HCT116 (cell line): Measurements from ENCODE around the gene HOXD13. TPM values are rescaled to one million over a fixed set of nuclear protein-coding genes. Genes with fewer than 3 reads are reported as not detected.

Experiments
- ATAC-seq: fragments of 200-7000 bp; cut with Tn5 transposase; 2 replicates; pipeline ENCODE4 v1.9.1; 2020; ENCODE audit warnings: mild to moderate bottlenecking, moderate library complexity
- BruUV-seq: library from RNA; stranded (reverse); fragments of 400-500 nt; replicated peaks from 2 replicates; lab custom pipeline; 2021; lab: Mats Ljungman, UMichigan
- CTCF ChIA-PET: fragments of 300-600 bp; sonication (Branson Sonifier 250); formaldehyde crosslinking; loops from one replicate; lab custom pipeline; 2021; ENCODE audit warnings: antibody characterized with exemption; lab: Charles Lee
- POLR2A ChIA-PET: fragments of 300-600, 350-600 bp; sonication (Branson Sonifier 250); formaldehyde crosslinking; loops from one replicate; lab custom pipeline; 2021; ENCODE audit warnings: antibody characterized with exemption; lab: Charles Lee
- RAD21 ChIA-PET, 2 experiments: fragments of 300-600 bp; sonication (Branson Sonifier 250); formaldehyde crosslinking; loops; one replicate each; lab custom pipeline; 2023; ENCODE audit warnings: low total read pairs in 2 of 2; ENCODE audit not compliant: uncharacterized antibody in 2 of 2, unreplicated experiment in 2 of 2, low non-redundant PET in 1 of 2; lab: Charles Lee
- DNase-seq: peaks from one replicate; pipeline ENCODE4 v3.0.0-alpha.2; 2010; ENCODE audit warnings: low read depth, low spot score
- H2AFZ ChIP-seq: fragments of 200-600 bp; shearing (Covaris generic), sonication (generic); 2 replicates; pipeline ENCODE4 v1.6.1; 2017; ENCODE audit warnings: low read depth, mixed run types, mixed read lengths, antibody characterized with exemption, low read length; ENCODE audit not compliant: poor library complexity, severe bottlenecking
- H3K27ac ChIP-seq: 2 replicates; pipeline ENCODE4 v1.5.1; 2012; ENCODE audit warnings: low read depth, low read length
- H3K27me3 ChIP-seq: fragments of 200-600 bp; sonication (generic); 2 replicates; pipeline ENCODE4 v1.6.1; 2016; ENCODE audit warnings: mixed run types, low read length, mixed read lengths; ENCODE audit not compliant: insufficient read depth
- H3K36me3 ChIP-seq, 2 experiments: fragments of 200-500 bp in 1 of 2; fragments of 200-600 bp in 1 of 2; sonication (Bioruptor generic) in 1 of 2; sonication (generic) in 1 of 2; 2 replicates each; pipeline versions ENCODE4 v1.5.1 to v1.6.1; 2014 to 2016; ENCODE audit warnings: low read length in 2 of 2, inconsistent platforms in 1 of 2, mixed read lengths in 1 of 2, mixed run types in 1 of 2; ENCODE audit not compliant: insufficient read depth in 2 of 2, control insufficient read depth in 1 of 2
- H3K4me1 ChIP-seq, 2 experiments: fragments of 200-600 bp in 1 of 2; sonication (generic) in 1 of 2; 2 replicates each; pipeline versions ENCODE4 v1.5.1 to v1.6.1; 2012 to 2017; ENCODE audit warnings: low read length in 2 of 2, inconsistent platforms in 1 of 2, mild to moderate bottlenecking in 1 of 2, mixed read lengths in 1 of 2, mixed run types in 1 of 2, moderate library complexity in 1 of 2; ENCODE audit not compliant: insufficient read depth in 2 of 2, control insufficient read depth in 1 of 2
- H3K4me2 ChIP-seq: fragments of 200-600 bp; sonication (generic); 2 replicates; pipeline ENCODE4 v1.6.1; 2017; ENCODE audit warnings: mixed run types, low read length, mixed read lengths
- H3K4me3 ChIP-seq, 2 experiments: fragments of 200-600 bp in 1 of 2; sonication (generic) in 1 of 2; replicated peaks in 1 of 2; 2 replicates each; pipeline ENCODE4 v1.5.1; 2011 to 2016; ENCODE audit warnings: low read length in 2 of 2, control low read depth in 1 of 2, low read depth in 1 of 2, mild to moderate bottlenecking in 1 of 2, mixed read lengths in 1 of 2, mixed run types in 1 of 2
- H3K79me2 ChIP-seq: fragments of 200-600 bp; sonication (generic); 2 replicates; pipeline ENCODE4 v1.6.1; 2017; ENCODE audit warnings: mild to moderate bottlenecking, mixed run types, low read length, moderate library complexity, mixed read lengths; ENCODE audit not compliant: insufficient read depth
- H3K9ac ChIP-seq: fragments of 200-600 bp; sonication (generic); 2 replicates; pipeline ENCODE4 v1.6.1; 2016; ENCODE audit warnings: low read length, mixed read lengths
- H3K9me2 ChIP-seq: fragments of 200-600 bp; sonication (generic), shearing (Covaris generic); 2 replicates; pipeline ENCODE4 v1.6.1; 2017; ENCODE audit warnings: mixed run types, mild to moderate bottlenecking, moderate library complexity; ENCODE audit not compliant: insufficient read depth
- H3K9me3 ChIP-seq, 2 experiments: fragments of 200-500 bp in 1 of 2; fragments of 200-600 bp in 1 of 2; sonication (Bioruptor generic) in 1 of 2; sonication (generic) in 1 of 2; 2 replicates each; pipeline ENCODE4 v1.6.1; 2014 to 2017; ENCODE audit warnings: low read length in 2 of 2, mixed read lengths in 2 of 2, inconsistent platforms in 1 of 2, low read depth in 1 of 2, mild to moderate bottlenecking in 1 of 2, mixed run types in 1 of 2, moderate library complexity in 1 of 2; ENCODE audit not compliant: control insufficient read depth in 1 of 2, insufficient read depth in 1 of 2
- H4K20me1 ChIP-seq: fragments of 200-600 bp; sonication (generic), shearing (Covaris generic); 2 replicates; pipeline ENCODE4 v1.6.1; 2017; ENCODE audit warnings: mixed run types, mild to moderate bottlenecking, moderate library complexity; ENCODE audit not compliant: insufficient read depth
- ATF3 ChIP-seq: IDR thresholded peaks from 2 replicates; pipeline ENCODE4 v1.6.1; 2012
- CBX3 ChIP-seq: IDR thresholded peaks from 2 replicates; pipeline ENCODE4 v1.6.1; 2012; ENCODE audit warnings: low read depth
- CTCF ChIP-seq, 3 experiments: fragments of 200-600 bp in 1 of 3; sonication (generic) in 1 of 3; IDR thresholded peaks in 2 of 3; conservative IDR thresholded peaks in 1 of 3; 2 replicates each; pipeline ENCODE4 v1.5.1; 2012 to 2017; ENCODE audit warnings: low read depth in 2 of 3, low read length in 2 of 3, antibody characterized with exemption in 1 of 3, borderline replicate concordance in 1 of 3, control low read depth in 1 of 3, mild to moderate bottlenecking in 1 of 3, mixed read lengths in 1 of 3, mixed run types in 1 of 3, moderate library complexity in 1 of 3; ENCODE audit not compliant: insufficient read depth in 1 of 3
- ELF1 ChIP-seq: IDR thresholded peaks from 2 replicates; pipeline ENCODE4 v1.6.1; 2012; ENCODE audit warnings: low read depth, borderline replicate concordance
- EZH2 ChIP-seq: fragments of 200-600 bp; sonication (generic); IDR thresholded peaks from 2 replicates; pipeline ENCODE4 v1.6.1; 2017; ENCODE audit warnings: antibody characterized with exemption, mixed run types
- EZH2phosphoT487 ChIP-seq: fragments of 200-600 bp; IDR thresholded peaks from 2 replicates; pipeline ENCODE4 v1.6.1; 2018; ENCODE audit warnings: antibody characterized with exemption, borderline replicate concordance
- FOSL1 ChIP-seq: IDR thresholded peaks from 2 replicates; pipeline ENCODE4 v1.6.1; 2012; ENCODE audit warnings: low read depth
- JUND ChIP-seq: IDR thresholded peaks from 2 replicates; pipeline ENCODE4 v1.6.1; 2012
- MAX ChIP-seq: IDR thresholded peaks from 2 replicates; pipeline ENCODE4 v1.6.1; 2012
- POLR2AphosphoS5 ChIP-seq: IDR thresholded peaks from 2 replicates; pipeline ENCODE4 v1.6.1; 2011; ENCODE audit warnings: mild to moderate bottlenecking, low read depth, low read length, moderate library complexity
- RAD21 ChIP-seq: IDR thresholded peaks from 2 replicates; pipeline ENCODE4 v1.6.1; 2012; ENCODE audit warnings: low read depth, mild to moderate bottlenecking
- SIN3A ChIP-seq: IDR thresholded peaks from 2 replicates; pipeline ENCODE4 v1.6.1; 2012; ENCODE audit warnings: low read depth
- SP1 ChIP-seq: IDR thresholded peaks from 2 replicates; pipeline ENCODE4 v1.6.1; 2012; ENCODE audit warnings: low read depth
- TCF7L2 ChIP-seq: IDR thresholded peaks from 2 replicates; pipeline ENCODE4 v1.7.0; 2011; ENCODE audit warnings: borderline replicate concordance, inconsistent platforms; ENCODE audit not compliant: insufficient read depth, insufficient read length; ENCODE audit errors: extremely low read depth
- ZFX ChIP-seq: fragments of 450-650 bp; IDR thresholded peaks from 2 replicates; pipeline ENCODE4 v1.6.1; 2017
- intact Hi-C: fragments of 100-400 bp; cut with micrococcal nuclease; formaldehyde crosslinking; loops from 2 replicates; pipeline ENCODE4 v1.10.0; 2022
- total RNA-seq: library from RNA; stranded (reverse); gene quantifications from one replicate; pipeline ENCODE4 v1.2.1, GENCODE V29; 2021; ENCODE audit not compliant: unreplicated experiment

HOXD13 gene
- total RNA-seq, 1 experiment from 2014 or later, result not detected

- H2AFZ ChIP-seq, result no peak overlapping the region
- ATAC-seq (no peak), DNase-seq (no peak)
- no peaks in the 10 kb centered on the region for H4K20me1 ChIP-seq
- no peaks in the 10 kb centered on the region for H3K9me3 ChIP-seq
- H3K9me2 ChIP-seq, result no peaks in the 10 kb centered on the region
- no peaks in the 10 kb centered on the region for H3K4me1 ChIP-seq
- H3K9ac ChIP-seq, result no peak overlapping the region
- H3K27ac ChIP-seq, result no peak overlapping the region
- H3K79me2 ChIP-seq, result no peaks in the 10 kb centered on the region
- H3K27me3 ChIP-seq, result no peaks in the 10 kb centered on the region
- POLR2A ChIA-PET, result no interaction called here
- no peak overlapping the region for H3K4me3 ChIP-seq
- RAD21 ChIA-PET, result no interaction called here
- TF ChIP-seq SIN3A, result no peak
- TF ChIP-seq CTCF (IDR thresholded peaks at IDR 0.05 in 2 of 3, conservative IDR thresholded peaks at IDR 0.05 in 1 of 3; ENCODE audit: borderline replicate concordance in 1 of 3, insufficient read depth in 1 of 3, low read depth in 2 of 3, low read length in 2 of 3), result no peak
- no peak for TF ChIP-seq SP1
- no peak for TF ChIP-seq ATF3
- TF ChIP-seq FOSL1, result no peak
- TF ChIP-seq RAD21, result no peak
- no peak for TF ChIP-seq MAX
- no peak for TF ChIP-seq CBX3
- no peaks in the 10 kb centered on the region for H3K36me3 ChIP-seq
- H3K4me2 ChIP-seq, result no peak overlapping the region
- CTCF ChIA-PET, result no interaction called here
- BruUV-seq, result no TSS peak
- intact Hi-C loops, result no loop called here
Observed at GRCh38 chr2:176056406-176056805, 36.1 kb upstream of the HOXD13 start.

- intact Hi-C loops, result no loop called here
- ATAC-seq (no peak), DNase-seq (no peak)
- no peak overlapping the region for H3K27ac ChIP-seq
- H3K79me2 ChIP-seq, result no peaks in the 10 kb centered on the region
- H3K4me1 ChIP-seq, result no peaks in the 10 kb centered on the region
- H3K36me3 ChIP-seq, result no peaks in the 10 kb centered on the region
- CTCF ChIA-PET, result no interaction called here
- no peak overlapping the region for H3K4me3 ChIP-seq
- BruUV-seq, result no TSS peak
- POLR2A ChIA-PET, result no interaction called here
- H3K9me3 ChIP-seq, result no peaks in the 10 kb centered on the region
- H3K9ac ChIP-seq, result no peak overlapping the region
- H3K9me2 ChIP-seq, result no peaks in the 10 kb centered on the region
- H3K27me3 ChIP-seq, result no peaks in the 10 kb centered on the region
- no peaks in the 10 kb centered on the region for H4K20me1 ChIP-seq
- H3K4me2 ChIP-seq, result no peak overlapping the region
- RAD21 ChIA-PET, result interaction anchor here in 1 of 2 experiments (0.6 kb wide), 1 partner anchor 16 kb away, joined by 4 read pairs; no protein-coding TSS in a partner anchor
- no peak overlapping the region for H2AFZ ChIP-seq
- TF ChIP-seq ATF3 (no peak), EZH2 (no peak), ZFX (no peak), TCF7L2 (no peak), CBX3 (no peak), SIN3A (no peak), POLR2AphosphoS5 (no peak), FOSL1 (no peak), ELF1 (no peak), EZH2phosphoT487 (no peak), JUND (no peak), CTCF (IDR thresholded peaks at IDR 0.05 in 2 of 3, conservative IDR thresholded peaks at IDR 0.05 in 1 of 3; ENCODE audit: borderline replicate concordance in 1 of 3, insufficient read depth in 1 of 3, low read depth in 2 of 3, low read length in 2 of 3) (no peak)
Observed at GRCh38 chr2:176063958-176064357, 28.6 kb upstream of the HOXD13 start.
